ENCODE data around the gene ZBP1.

ZBP1 gene

GRCh38 chr20:57622579-57623381 is 2.6 kb upstream of the ZBP1 start:
- Histone ChIP-seq H3K27ac (ENCODE audit: low read depth, low read length) (no peak overlapping the region), H3K27me3 (ENCODE audit: control insufficient read depth, insufficient read depth, low read length) (no peaks in the 10 kb centered on the region), H3K36me3 (ENCODE audit: control insufficient read depth, insufficient read depth, low read length) (no peaks in the 10 kb centered on the region), H3K9ac (ENCODE audit: low read depth, low read length) (no peak overlapping the region), H3K4me3 (ENCODE audit: low read depth, low read length) (no peak overlapping the region), H3K4me1 (ENCODE audit: control insufficient read depth, insufficient read depth, low read length) (no peaks in the 10 kb centered on the region), H3K9me3 (ENCODE audit: control insufficient read depth, insufficient read depth, low read length) (no peaks in the 10 kb centered on the region)

GRCh38 chr20:57622201-57622570 is 2.0 kb upstream of the ZBP1 start:
- Histone ChIP-seq H3K36me3 (ENCODE audit: control insufficient read depth, insufficient read depth, low read length) (no peaks in the 10 kb centered on the region), H3K27ac (ENCODE audit: low read depth, low read length) (no peak overlapping the region), H3K27me3 (ENCODE audit: control insufficient read depth, insufficient read depth, low read length) (no peaks in the 10 kb centered on the region), H3K4me1 (ENCODE audit: control insufficient read depth, insufficient read depth, low read length) (no peaks in the 10 kb centered on the region), H3K9ac (ENCODE audit: low read depth, low read length) (no peak overlapping the region), H3K4me3 (ENCODE audit: low read depth, low read length) (no peak overlapping the region), H3K9me3 (ENCODE audit: control insufficient read depth, insufficient read depth, low read length) (no peaks in the 10 kb centered on the region)

- Histone ChIP-seq H3K4me3 (ENCODE audit: low read depth, low read length) (no peak overlapping the region), H3K9me3 (ENCODE audit: control insufficient read depth, insufficient read depth, low read length) (no peaks in the 10 kb centered on the region), H3K27me3 (ENCODE audit: control insufficient read depth, insufficient read depth, low read length) (no peaks in the 10 kb centered on the region)
Observed at GRCh38 chr20:57621421-57622200, 1.4 kb upstream of the ZBP1 start.

GRCh38 chr20:57620999-57621398 is 773 bp upstream of the ZBP1 start:
- Histone ChIP-seq H3K36me3 (ENCODE audit: control insufficient read depth, insufficient read depth, low read length) (no peaks in the 10 kb centered on the region), H3K4me1 (ENCODE audit: control insufficient read depth, insufficient read depth, low read length) (no peaks in the 10 kb centered on the region), H3K4me3 (ENCODE audit: low read depth, low read length) (no peak overlapping the region), H3K9me3 (ENCODE audit: control insufficient read depth, insufficient read depth, low read length) (no peaks in the 10 kb centered on the region), H3K9ac (ENCODE audit: low read depth, low read length) (no peak overlapping the region), H3K27ac (ENCODE audit: low read depth, low read length) (no peak overlapping the region), H3K27me3 (ENCODE audit: control insufficient read depth, insufficient read depth, low read length) (no peaks in the 10 kb centered on the region)

More at GRCh38 chr20:57621421-57622200, 1.4 kb upstream of the ZBP1 start:
- no peak overlapping the region for H3K27ac ChIP-seq (ENCODE audit: low read depth, low read length)
- H3K4me1 ChIP-seq (ENCODE audit: control insufficient read depth, insufficient read depth, low read length) = no peaks in the 10 kb centered on the region
- no peaks in the 10 kb centered on the region for H3K36me3 ChIP-seq (ENCODE audit: control insufficient read depth, insufficient read depth, low read length)
- H3K9ac ChIP-seq (ENCODE audit: low read depth, low read length) = no peak overlapping the region

GRCh38 chr20:57619051-57619831 is 985 bp downstream of the ZBP1 start:
- H3K4me1 ChIP-seq (ENCODE audit: control insufficient read depth, insufficient read depth, low read length) = no peaks in the 10 kb centered on the region
- no peak overlapping the region for H3K4me3 ChIP-seq (ENCODE audit: low read depth, low read length)
- H3K27ac ChIP-seq (ENCODE audit: low read depth, low read length) = no peak overlapping the region
- H3K27me3 ChIP-seq (ENCODE audit: control insufficient read depth, insufficient read depth, low read length) = no peaks in the 10 kb centered on the region
- no peaks in the 10 kb centered on the region for H3K9me3 ChIP-seq (ENCODE audit: control insufficient read depth, insufficient read depth, low read length)
- H3K9ac ChIP-seq (ENCODE audit: low read depth, low read length) = no peak overlapping the region
- no peaks in the 10 kb centered on the region for H3K36me3 ChIP-seq (ENCODE audit: control insufficient read depth, insufficient read depth, low read length)

GRCh38 chr20:57618764-57619050 is 1.5 kb downstream of the ZBP1 start:
- Histone ChIP-seq H3K27ac (ENCODE audit: low read depth, low read length) (no peak overlapping the region), H3K36me3 (ENCODE audit: control insufficient read depth, insufficient read depth, low read length) (no peaks in the 10 kb centered on the region), H3K4me1 (ENCODE audit: control insufficient read depth, insufficient read depth, low read length) (no peaks in the 10 kb centered on the region), H3K27me3 (ENCODE audit: control insufficient read depth, insufficient read depth, low read length) (no peaks in the 10 kb centered on the region), H3K9ac (ENCODE audit: low read depth, low read length) (no peak overlapping the region), H3K9me3 (ENCODE audit: control insufficient read depth, insufficient read depth, low read length) (no peaks in the 10 kb centered on the region), H3K4me3 (ENCODE audit: low read depth, low read length) (no peak overlapping the region)

GRCh38 chr20:57618091-57618763 is 2.0 kb downstream of the ZBP1 start:
- Histone ChIP-seq H3K4me1 (ENCODE audit: control insufficient read depth, insufficient read depth, low read length) (no peaks in the 10 kb centered on the region), H3K27me3 (ENCODE audit: control insufficient read depth, insufficient read depth, low read length) (no peaks in the 10 kb centered on the region), H3K36me3 (ENCODE audit: control insufficient read depth, insufficient read depth, low read length) (no peaks in the 10 kb centered on the region), H3K27ac (ENCODE audit: low read depth, low read length) (no peak overlapping the region), H3K9me3 (ENCODE audit: control insufficient read depth, insufficient read depth, low read length) (no peaks in the 10 kb centered on the region), H3K9ac (ENCODE audit: low read depth, low read length) (no peak overlapping the region), H3K4me3 (ENCODE audit: low read depth, low read length) (no peak overlapping the region)

- Histone ChIP-seq H3K4me3 (ENCODE audit: low read depth, low read length) (no peak overlapping the region), H3K36me3 (ENCODE audit: control insufficient read depth, insufficient read depth, low read length) (no peaks in the 10 kb centered on the region), H3K4me1 (ENCODE audit: control insufficient read depth, insufficient read depth, low read length) (no peaks in the 10 kb centered on the region), H3K9me3 (ENCODE audit: control insufficient read depth, insufficient read depth, low read length) (no peaks in the 10 kb centered on the region), H3K9ac (ENCODE audit: low read depth, low read length) (no peak overlapping the region), H3K27ac (ENCODE audit: low read depth, low read length) (no peak overlapping the region), H3K27me3 (ENCODE audit: control insufficient read depth, insufficient read depth, low read length) (no peaks in the 10 kb centered on the region)
Observed at GRCh38 chr20:57617079-57617795, 3.0 kb downstream of the ZBP1 start.

- Histone ChIP-seq H3K27ac (ENCODE audit: low read depth, low read length) (no peak overlapping the region), H3K36me3 (ENCODE audit: control insufficient read depth, insufficient read depth, low read length) (no peaks in the 10 kb centered on the region), H3K4me1 (ENCODE audit: control insufficient read depth, insufficient read depth, low read length) (no peaks in the 10 kb centered on the region), H3K4me3 (ENCODE audit: low read depth, low read length) (no peak overlapping the region), H3K9me3 (ENCODE audit: control insufficient read depth, insufficient read depth, low read length) (no peaks in the 10 kb centered on the region), H3K27me3 (ENCODE audit: control insufficient read depth, insufficient read depth, low read length) (no peaks in the 10 kb centered on the region), H3K9ac (ENCODE audit: low read depth, low read length) (no peak overlapping the region)
Observed at GRCh38 chr20:57616143-57616951, 3.9 kb downstream of the ZBP1 start.

- H3K27ac ChIP-seq (ENCODE audit: low read depth, low read length) = no peak overlapping the region
- H3K27me3 ChIP-seq (ENCODE audit: control insufficient read depth, insufficient read depth, low read length) = no peaks in the 10 kb centered on the region
- no peaks in the 10 kb centered on the region for H3K9me3 ChIP-seq (ENCODE audit: control insufficient read depth, insufficient read depth, low read length)
- H3K36me3 ChIP-seq (ENCODE audit: control insufficient read depth, insufficient read depth, low read length) = no peaks in the 10 kb centered on the region
- H3K9ac ChIP-seq (ENCODE audit: low read depth, low read length) = no peak overlapping the region
- no peak overlapping the region for H3K4me3 ChIP-seq (ENCODE audit: low read depth, low read length)
- H3K4me1 ChIP-seq (ENCODE audit: control insufficient read depth, insufficient read depth, low read length) = no peaks in the 10 kb centered on the region
Observed at GRCh38 chr20:57615445-57615811, 4.8 kb downstream of the ZBP1 start.

Data from HUES48 (cell line).